IMR-90 (cell line): ENCODE data around the gene MICAL1. TPM values are rescaled to one million over a fixed set of nuclear protein-coding genes. Genes with fewer than 3 reads are reported as not detected.

Experiments used
- ATAC-seq: fragments of 200-7000 bp; cut with Tn5 transposase; 2 replicates; pipeline ENCODE4 v1.9.1; 2020; ENCODE audit warnings: low read depth, mild to moderate bottlenecking, moderate library complexity
- BruUV-seq: library from RNA; stranded (reverse); fragments of 400-500 nt; replicated peaks from 2 replicates; lab custom pipeline; 2021; lab: Mats Ljungman, UMichigan
- CTCF ChIA-PET: fragments of 300-600 bp; formaldehyde crosslinking; extraction: SDS; loops from one replicate; lab custom pipeline; 2021; ENCODE audit warnings: antibody characterized with exemption; lab: Yijun Ruan, JAX
- POLR2A ChIA-PET: fragments of 300-600 bp; sonication (Branson Sonifier 250); formaldehyde crosslinking; loops from one replicate; lab custom pipeline; 2022; ENCODE audit warnings: antibody characterized with exemption; ENCODE audit not compliant: unreplicated experiment; lab: Charles Lee
- DNase-seq: peaks from one replicate; pipeline ENCODE4 v3.0.0; 2013
- H2AFZ ChIP-seq: replicated peaks from 2 replicates; pipeline ENCODE3; 2013; ENCODE audit warnings: low read length, mild to moderate bottlenecking; ENCODE audit not compliant: poor library complexity
- H2AK5ac ChIP-seq: 2 replicates; pipeline ENCODE4 v1.6.1; 2013; ENCODE audit warnings: low read depth, low read length, inconsistent platforms
- H2AK9ac ChIP-seq: replicated peaks from 2 replicates; pipeline ENCODE3; 2013; ENCODE audit warnings: mild to moderate bottlenecking, low read depth, low read length, moderate library complexity; ENCODE audit not compliant: poor library complexity
- H2BK120ac ChIP-seq: 2 replicates; pipeline ENCODE4 v1.6.1; 2013; ENCODE audit warnings: low read depth, low read length, inconsistent platforms
- H2BK15ac ChIP-seq: 3 replicates; pipeline ENCODE4 v1.6.1; 2013; ENCODE audit warnings: low read depth, low read length, inconsistent platforms
- H2BK20ac ChIP-seq: 2 replicates; pipeline ENCODE4 v1.6.1; 2013; ENCODE audit warnings: low read depth, mild to moderate bottlenecking, inconsistent platforms, low read length, moderate library complexity
- H2BK5ac ChIP-seq: 2 replicates; pipeline ENCODE4 v1.6.1; 2013; ENCODE audit warnings: mild to moderate bottlenecking, low read depth, low read length, inconsistent platforms; ENCODE audit not compliant: poor library complexity, severe bottlenecking
- H3K14ac ChIP-seq: replicated peaks from 2 replicates; pipeline ENCODE4 v1.6.1; 2013; ENCODE audit warnings: low read depth, low read length, inconsistent platforms
- H3K18ac ChIP-seq: 2 replicates; pipeline ENCODE4 v1.6.1; 2013; ENCODE audit warnings: low read depth, low read length, control low read depth
- H3K23ac ChIP-seq: 2 replicates; pipeline ENCODE4 v1.6.1; 2013; ENCODE audit warnings: low read depth, low read length, inconsistent platforms
- H3K27ac ChIP-seq: 2 replicates; pipeline ENCODE4 v1.5.1; 2013; ENCODE audit warnings: mild to moderate bottlenecking, control low read depth, low read length; ENCODE audit not compliant: insufficient read depth
- H3K27me3 ChIP-seq: 2 replicates; pipeline ENCODE4 v1.6.1; 2013; ENCODE audit warnings: low read length; ENCODE audit not compliant: control insufficient read depth, insufficient read depth
- H3K36me3 ChIP-seq: 2 replicates; pipeline ENCODE4 v1.6.1; 2013; ENCODE audit warnings: low read length, mixed read lengths; ENCODE audit not compliant: control insufficient read depth, insufficient read depth
- H3K4ac ChIP-seq: 2 replicates; pipeline ENCODE4 v1.6.1; 2013; ENCODE audit warnings: low read depth, low read length, inconsistent platforms
- H3K4me1 ChIP-seq: 2 replicates; pipeline ENCODE4 v1.6.1; 2013; ENCODE audit warnings: low read length, mixed read lengths; ENCODE audit not compliant: control insufficient read depth, insufficient read depth
- H3K4me2 ChIP-seq: 2 replicates; pipeline ENCODE4 v1.6.1; 2013; ENCODE audit warnings: low read depth, mild to moderate bottlenecking, control low read depth, low read length, moderate library complexity
- H3K4me3 ChIP-seq: 2 replicates; pipeline ENCODE4 v1.5.1; 2013; ENCODE audit warnings: low read depth, mild to moderate bottlenecking, control low read depth, low read length, moderate library complexity; ENCODE audit not compliant: insufficient read depth
- H3K56ac ChIP-seq: 2 replicates; pipeline ENCODE4 v1.6.1; 2013; ENCODE audit warnings: low read length, inconsistent platforms; ENCODE audit not compliant: insufficient read depth; ENCODE audit errors: extremely low read depth
- H3K79me1 ChIP-seq, 2 experiments: 2 replicates each; pipeline ENCODE4 v1.6.1; 2013; ENCODE audit warnings: low read length in 2 of 2, inconsistent platforms in 1 of 2, low read depth in 1 of 2
- H3K9ac ChIP-seq: 2 replicates; pipeline ENCODE4 v1.6.1; 2013; ENCODE audit warnings: low read depth, low read length, control low read depth
- H3K9me1 ChIP-seq: 2 replicates; pipeline ENCODE4 v1.6.1; 2013; ENCODE audit warnings: low read length, inconsistent platforms; ENCODE audit not compliant: insufficient read depth
- H3K9me3 ChIP-seq: 2 replicates; pipeline ENCODE4 v1.6.1; 2013; ENCODE audit warnings: low read length; ENCODE audit not compliant: control insufficient read depth, insufficient read depth
- H4K20me1 ChIP-seq: 2 replicates; pipeline ENCODE4 v1.6.1; 2013; ENCODE audit warnings: low read length, inconsistent platforms; ENCODE audit not compliant: insufficient read depth
- H4K5ac ChIP-seq: 2 replicates; pipeline ENCODE4 v1.6.1; 2013; ENCODE audit warnings: mild to moderate bottlenecking, low read depth, low read length, control low read depth
- H4K8ac ChIP-seq, 2 experiments: 2 replicates each; pipeline ENCODE4 v1.6.1; 2013; ENCODE audit warnings: low read depth in 2 of 2, low read length in 2 of 2, control low read depth in 1 of 2, inconsistent platforms in 1 of 2
- H4K91ac ChIP-seq: 2 replicates; pipeline ENCODE4 v1.6.1; 2013; ENCODE audit warnings: low read depth, low read length, inconsistent platforms; ENCODE audit not compliant: insufficient read depth
- CHD1 ChIP-seq: IDR thresholded peaks from 2 replicates; pipeline ENCODE4 v1.6.1; 2012; ENCODE audit warnings: low read depth, low read length, improper control_type of control experiment
- CTCF ChIP-seq: conservative IDR thresholded peaks from 2 replicates; pipeline ENCODE4 v1.5.1; 2012; ENCODE audit warnings: mild to moderate bottlenecking, low read depth, low read length, improper control_type of control experiment
- MAFK ChIP-seq: IDR thresholded peaks from 2 replicates; pipeline ENCODE4 v1.6.1; 2012; ENCODE audit warnings: low read depth, low read length, improper control_type of control experiment
- MXI1 ChIP-seq: IDR thresholded peaks from 2 replicates; pipeline ENCODE4 v1.6.1; 2012; ENCODE audit warnings: low read depth, mild to moderate bottlenecking, low read length, moderate library complexity, borderline replicate concordance
- NFE2L2 ChIP-seq: fragments of 150-350 bp; IDR thresholded peaks from 2 replicates; pipeline ENCODE4 v1.6.1; 2016; ENCODE audit warnings: low read depth, mild to moderate bottlenecking, low read length
- POLR2A ChIP-seq: IDR thresholded peaks from 2 replicates; pipeline ENCODE4 v1.6.1; 2012; ENCODE audit warnings: mild to moderate bottlenecking, low read depth, low read length
- RFX5 ChIP-seq: IDR thresholded peaks from 2 replicates; pipeline ENCODE4 v1.8.0; 2012; ENCODE audit warnings: low read depth, mild to moderate bottlenecking, low read length, moderate library complexity
- USF2 ChIP-seq: fragments of 150-350 bp; IDR thresholded peaks from 2 replicates; pipeline ENCODE4 v1.6.1; 2017; ENCODE audit warnings: mild to moderate bottlenecking, antibody characterized with exemption, low read length, low read depth
- WGBS, 2 experiments: methylation state at CpG; one replicate each; pipeline versions ENCODE4 v1.1.5 to v1.1.7; 2013; ENCODE audit warnings: missing lambda C conversion rate in 2 of 2; ENCODE audit not compliant: insufficient read length in 1 of 2; ENCODE audit errors: extremely low coverage in 2 of 2; 5-methylcytosine and 5-hydroxymethylcytosine counted together
- dilution Hi-C: fragments of 300-500 bp; cut with HindIII; formaldehyde crosslinking; loops from one replicate; pipeline ENCODE4 v1.14.3; 2018; ENCODE audit warnings: low sequenced_read_pairs; ENCODE audit not compliant: unreplicated experiment
- in situ Hi-C: fragments of 300-500 bp; cut with MboI; formaldehyde crosslinking; loops from 3 replicates; pipeline ENCODE4 v1.14.3; 2019; ENCODE audit warnings: low sequenced_read_pairs, inconsistent platforms, mixed read lengths
- intact Hi-C: fragments of 100-400 bp; cut with micrococcal nuclease; formaldehyde crosslinking; loops from 2 replicates; pipeline ENCODE4 v1.10.0; 2022
- polyA plus RNA-seq, 3 experiments: library from polyadenylated mRNA; depleted of rRNA; stranded (reverse); fragments of >200 nt; gene quantifications; 2 replicates each; pipeline ENCODE4 v1.2.3, GENCODE V29; 2012; ENCODE audit warnings: low replicate concordance in 1 of 3
- total RNA-seq: library from RNA; depleted of rRNA; stranded (reverse); fragments of >200 nt; gene quantifications from 2 replicates; pipeline ENCODE4 v1.2.3, GENCODE V29; 2012

The MICAL1 gene
- total and polyA plus RNA-seq, 2 of the 4 experiments (the other 2 are of a cell fraction) = 30.5 to 57.1 TPM

- peak; percentile 29 for DNase-seq
- no peak overlapping the region for H2BK20ac ChIP-seq
- H4K91ac ChIP-seq = no peak overlapping the region
- H3K4me2 ChIP-seq = no peak overlapping the region
- H3K79me1 ChIP-seq = no peaks in the 10 kb centered on the region
- no peak overlapping the region for H2AK5ac ChIP-seq
- H3K4me3 ChIP-seq = no peak overlapping the region
- intact Hi-C loops = no loop called here
- peaks cover 5% of the 10 kb centered on the region for H3K27me3 ChIP-seq
- no peak overlapping the region for H4K5ac ChIP-seq
- H2BK15ac ChIP-seq = no peak overlapping the region
- ChIA-PET CTCF (interaction anchor here (0.6 kb wide), 1 partner anchor 851 kb away, joined by 5 read pairs; no protein-coding TSS in a partner anchor), POLR2A (no interaction called here)
- H3K4ac ChIP-seq = no peak overlapping the region
- H4K20me1 ChIP-seq = no peaks in the 10 kb centered on the region
- no TSS peak for BruUV-seq
- H3K4me1 ChIP-seq = no peaks in the 10 kb centered on the region
- WGBS, 2 experiments = no CpG with 5 or more reads among the region's 5 CpGs
- H3K9me1 ChIP-seq = no peaks in the 10 kb centered on the region
- TF ChIP-seq USF2 (no peak), NFE2L2 (no peak), CTCF (no peak), RFX5 (no peak), MXI1 (no peak), CHD1 (no peak), POLR2A (no peak), MAFK (no peak)
- no peak overlapping the region for H3K27ac ChIP-seq
- no peak overlapping the region for H2AFZ ChIP-seq
- dilution Hi-C loops = no loop called here
- no peak overlapping the region for H2BK5ac ChIP-seq
- H3K36me3 ChIP-seq = no peaks in the 10 kb centered on the region
- no peaks in the 10 kb centered on the region for H3K9me3 ChIP-seq
- no peak overlapping the region for H3K18ac ChIP-seq
- peak; percentile 67 for ATAC-seq
- no peak overlapping the region for H3K9ac ChIP-seq
- H3K56ac ChIP-seq = no peak overlapping the region
- in situ Hi-C loops = no loop called here
- no peak overlapping the region for H2AK9ac ChIP-seq
- H3K14ac ChIP-seq = no peak overlapping the region
- no peak overlapping the region for H2BK120ac ChIP-seq
- no peak overlapping the region for H3K23ac ChIP-seq
- no peak overlapping the region for H4K8ac ChIP-seq
These were observed 35.8 kb upstream of the MICAL1 start for GRCh38 chr6:109491207-109491938.
